GM12878 (cell line): ENCODE measurements around the gene MED25. TPM values are rescaled to one million over a fixed set of nuclear protein-coding genes. Genes with fewer than 3 reads are reported as not detected.

Source experiments
- ATAC-seq: fragments of 200-7000 bp; cut with Tn5 transposase; 3 replicates; pipeline ENCODE4 v1.9.1; 2020; ENCODE audit warnings: mild to moderate bottlenecking, moderate library complexity
- BruUV-seq: library from RNA; stranded (reverse); fragments of 400-500 nt; replicated peaks from 2 replicates; lab custom pipeline; 2021; lab: Mats Ljungman, UMichigan
- CTCF ChIA-PET: fragments of 300-600 bp; sonication (Branson Sonifier 250); formaldehyde crosslinking; extraction: SDS; loops from one replicate; lab custom pipeline; 2021; ENCODE audit warnings: inconsistent platforms; lab: Yijun Ruan, JAX
- POLR2A ChIA-PET: fragments of 350-600 bp; formaldehyde crosslinking; extraction: SDS; loops from one replicate; lab custom pipeline; 2021; ENCODE audit warnings: inconsistent platforms; lab: Charles Lee
- RAD21 ChIA-PET: fragments of 300-600 bp; sonication (Branson Sonifier 250); formaldehyde crosslinking; loops from one replicate; lab custom pipeline; 2023; ENCODE audit warnings: antibody characterized with exemption; ENCODE audit not compliant: unreplicated experiment; lab: Charles Lee
- SMC1A ChIA-PET: fragments of 300-600 bp; sonication (Branson Sonifier 250); formaldehyde crosslinking; loops from one replicate; lab custom pipeline; 2023; ENCODE audit not compliant: unreplicated experiment, uncharacterized antibody; lab: Charles Lee
- DNase-seq: peaks from one replicate; pipeline ENCODE4 v3.0.0-alpha.2; 2011; ENCODE audit warnings: low read depth, low spot score
- FAIRE-seq: peaks from 3 replicates; lab custom pipeline; 2011; peaks lifted over from hg19 to GRCh38; lab: Jason Lieb, UNC
- H2AFZ ChIP-seq: 2 replicates; pipeline ENCODE4 v1.6.0; 2011; ENCODE audit warnings: low read depth, low read length, control low read depth; ENCODE audit not compliant: control insufficient read depth
- H3K27ac ChIP-seq: 2 replicates; pipeline ENCODE4 v1.5.1; 2011; ENCODE audit warnings: control low read depth; ENCODE audit not compliant: control insufficient read depth, insufficient read depth
- H3K27me3 ChIP-seq, 2 experiments: replicated peaks in 1 of 2; 2 replicates each; pipeline versions ENCODE4 v1.6.0 to v1.6.1; 2011; ENCODE audit warnings: low read length in 1 of 2; ENCODE audit not compliant: control insufficient read depth in 2 of 2, insufficient read depth in 2 of 2
- H3K36me3 ChIP-seq, 2 experiments: 2 replicates each; pipeline ENCODE4 v1.5.1; 2011; ENCODE audit warnings: low read length in 1 of 2; ENCODE audit not compliant: control insufficient read depth in 2 of 2, insufficient read depth in 2 of 2
- H3K4me1 ChIP-seq: 2 replicates; pipeline ENCODE4 v1.6.1; 2011; ENCODE audit warnings: mild to moderate bottlenecking, low read length, moderate library complexity, mixed read lengths; ENCODE audit not compliant: control insufficient read depth, insufficient read depth
- H3K4me2 ChIP-seq: 2 replicates; pipeline ENCODE4 v1.6.0; 2011; ENCODE audit warnings: control low read depth; ENCODE audit not compliant: control insufficient read depth, insufficient read depth
- H3K4me3 ChIP-seq: fragments of 200-600 bp; sonication (generic); 2 replicates; pipeline ENCODE4 v1.5.1; 2016
- H3K79me2 ChIP-seq: 2 replicates; pipeline ENCODE4 v1.6.0; 2011; ENCODE audit warnings: low read length; ENCODE audit not compliant: control insufficient read depth, insufficient read depth
- H3K9ac ChIP-seq: 2 replicates; pipeline ENCODE4 v1.8.0; 2011; ENCODE audit warnings: low read length, control low read depth, mixed read lengths; ENCODE audit not compliant: control insufficient read depth, insufficient read depth
- H3K9me3 ChIP-seq: replicated peaks from 3 replicates; pipeline ENCODE4 v1.5.1; 2011; ENCODE audit warnings: mild to moderate bottlenecking, low read length; ENCODE audit not compliant: control insufficient read depth, insufficient read depth
- H4K20me1 ChIP-seq: 2 replicates; pipeline ENCODE4 v1.6.0; 2011; ENCODE audit not compliant: control insufficient read depth, insufficient read depth
- BRCA1 ChIP-seq: IDR thresholded peaks from 2 replicates; pipeline ENCODE4 v1.6.1; 2011; ENCODE audit warnings: low read depth, low read length, improper control_type of control experiment
- CREB1 ChIP-seq: IDR thresholded peaks from 2 replicates; pipeline ENCODE4 v1.6.1; 2012; ENCODE audit warnings: low read depth, mild to moderate bottlenecking, inconsistent platforms
- EED ChIP-seq: sonication (generic); IDR thresholded peaks from 2 replicates; pipeline ENCODE4 v1.6.1; 2016; ENCODE audit warnings: antibody characterized with exemption, low read depth
- MEF2B ChIP-seq: fragments of 450-650 bp; IDR thresholded peaks from 2 replicates; pipeline ENCODE4 v1.6.1; 2018; ENCODE audit warnings: mild to moderate bottlenecking, moderate library complexity; ENCODE audit not compliant: partially characterized antibody, poor library complexity, severe bottlenecking
- NRF1 ChIP-seq: conservative IDR thresholded peaks from 2 replicates; pipeline ENCODE4 v1.6.1; 2011; ENCODE audit warnings: mild to moderate bottlenecking, low read depth, low read length, improper control_type of control experiment
- RBBP5 ChIP-seq: fragments of 200-600 bp; sonication (generic); conservative IDR thresholded peaks from 2 replicates; pipeline ENCODE4 v1.6.1; 2016
- RUNX3 ChIP-seq: IDR thresholded peaks from 2 replicates; pipeline ENCODE4 v1.6.1; 2012; ENCODE audit warnings: low read length, inconsistent platforms
- SMARCA5 ChIP-seq: fragments of 450-650 bp; IDR thresholded peaks from 2 replicates; pipeline ENCODE4 v1.6.1; 2017; ENCODE audit warnings: mild to moderate bottlenecking
- SRF ChIP-seq, 2 experiments: IDR thresholded peaks; 2 replicates each; pipeline ENCODE4 v1.6.1; 2011; ENCODE audit warnings: low read depth in 2 of 2, low read length in 2 of 2, mild to moderate bottlenecking in 1 of 2, moderate library complexity in 1 of 2
- TBL1XR1 ChIP-seq: IDR thresholded peaks from 2 replicates; pipeline ENCODE4 v1.6.1; 2012; ENCODE audit warnings: low read depth, low read length, improper control_type of control experiment
- TCF12 ChIP-seq: IDR thresholded peaks from 2 replicates; pipeline ENCODE4 v1.6.1; 2011; ENCODE audit warnings: low read depth, mild to moderate bottlenecking, low read length
- ZNF384 ChIP-seq: IDR thresholded peaks from 2 replicates; pipeline ENCODE4 v1.6.1; 2012; ENCODE audit warnings: low read depth, mild to moderate bottlenecking, low read length, improper control_type of control experiment, borderline replicate concordance
- ZNF622 ChIP-seq: fragments of 450-650 bp; IDR thresholded peaks from 2 replicates; pipeline ENCODE4 v1.6.1; 2017; ENCODE audit warnings: mild to moderate bottlenecking, inconsistent platforms
- ZSCAN29 ChIP-seq: fragments of 450-650 bp; IDR thresholded peaks from 2 replicates; pipeline ENCODE4 v1.6.1; 2017; ENCODE audit warnings: mild to moderate bottlenecking, moderate library complexity
- WGBS: methylation state at CpG from one replicate; pipeline ENCODE4 v1.1.6; 2016; ENCODE audit warnings: low lambda C conversion rate; ENCODE audit not compliant: insufficient replicate concordance, insufficient coverage; ENCODE audit errors: missing lambda C conversion rate; 5-methylcytosine and 5-hydroxymethylcytosine counted together
- in situ Hi-C: fragments of 300-500 bp; cut with MboI; formaldehyde crosslinking; loops from 9 replicates; pipeline ENCODE4 v1.14.3; 2018; ENCODE audit warnings: mixed read lengths
- intact Hi-C: fragments of 100-400 bp; cut with micrococcal nuclease; formaldehyde crosslinking; loops from one replicate; pipeline ENCODE4 v1.14.2; 2022; ENCODE audit not compliant: unreplicated experiment
- polyA plus RNA-seq, 11 experiments: library from polyadenylated mRNA; depleted of rRNA in 4 of 11; unstranded in 6 of 11; stranded (reverse) in 5 of 11; fragments of >200 nt; fragmentation: Nextera tagmentation in 4 of 11; fragmentation: Illumina TruSeq in 1 of 11; extraction: Ambion mirVana in 4 of 11; extraction: Trizol in 1 of 11; gene quantifications; 1 replicate in 1 of 11; 2 replicates in 10 of 11; pipeline versions ENCODE4 v1.2.1 to v1.2.3, GENCODE V29; 2011 to 2016; ENCODE audit warnings: inconsistent platforms in 2 of 11, missing spikeins in 2 of 11, low read depth in 1 of 11
- total RNA-seq, 4 experiments: library from RNA; depleted of rRNA in 3 of 4; stranded (reverse); fragments of >200 nt in 3 of 4; fragmentation: Illumina TruSeq in 1 of 4; extraction: Trizol in 1 of 4; gene quantifications; 2 replicates each; pipeline versions ENCODE4 v1.2.1 to v1.2.3, GENCODE V29; 2013 to 2021
- TF ChIP-seq, protein P1 (sequence below): fragments of 450-650 bp; IDR thresholded peaks from 2 replicates; pipeline ENCODE4 v1.6.1; 2017; ENCODE audit warnings: borderline replicate concordance
- TF ChIP-seq, protein P2 (sequence below): fragments of 450-650 bp; IDR thresholded peaks from 2 replicates; pipeline ENCODE4 v1.6.1; 2016; ENCODE audit warnings: mild to moderate bottlenecking, moderate library complexity, borderline replicate concordance

The MED25 gene
- total and polyA plus RNA-seq, 10 of the 15 experiments (the other 5 are each of a cell fraction or from before 2014, with no cell fraction given): 3.5 to 53.9 (median 17.1) TPM

DNA sequence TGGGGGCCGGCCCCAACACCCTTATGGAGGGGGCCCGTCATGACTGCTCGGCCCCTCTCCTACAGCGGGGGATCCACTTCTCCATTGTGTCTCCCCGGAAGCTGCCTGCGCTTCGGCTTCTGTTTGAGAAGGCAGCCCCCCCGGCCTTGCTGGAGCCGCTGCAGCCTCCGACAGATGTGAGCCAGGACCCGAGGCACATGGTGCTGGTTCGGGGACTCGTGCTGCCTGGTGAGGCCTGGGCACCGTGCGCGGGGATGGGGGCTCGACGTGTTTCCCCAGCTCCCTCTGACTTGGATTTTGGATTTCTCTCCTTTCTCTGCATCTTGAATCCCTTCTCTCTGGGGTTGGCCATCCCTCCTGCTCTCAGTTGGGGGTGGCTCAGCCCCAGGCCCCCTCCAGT lies 11.6 kb downstream of the MED25 start:
- Histone ChIP-seq H3K9me3 (no peaks in the 10 kb centered on the region), H3K9ac (no peak overlapping the region), H3K4me3 (no peak overlapping the region), H2AFZ (no peak overlapping the region), H3K36me3 (peaks cover 12 to 24% of the 10 kb centered on the region in 2 experiments), H3K27ac (no peak overlapping the region), H3K4me1 (no peaks in the 10 kb centered on the region), H3K79me2 (no peaks in the 10 kb centered on the region), H3K4me2 (no peak overlapping the region), H3K27me3 (no peaks in the 10 kb centered on the region), H4K20me1 (peaks cover 3% of the 10 kb centered on the region)
- POLR2A ChIA-PET: interaction anchor here (1.1 kb wide), 1 partner anchor 82 kb away, joined by 5 read pairs; no protein-coding TSS in a partner anchor
- CTCF ChIA-PET: no interaction called here
- intact Hi-C loops: no loop called here
- DNase-seq (no peak), ATAC-seq (no peak), FAIRE-seq (no peak)
- 80% methylated on average over 18 of the region's 18 CpGs for WGBS
- SMC1A ChIA-PET: no interaction called here
- RAD21 ChIA-PET: no interaction called here
- TF ChIP-seq SMARCA5 (no peak), RBBP5 (no peak), CREB1 (no peak), ZSCAN29 (no peak), TBL1XR1 (no peak), TCF12 (no peak), ZNF622 (no peak), MEF2B (no peak), BRCA1 (no peak), EED (no peak)
- no TSS peak for BruUV-seq
- in situ Hi-C loops: no loop called here

DNA sequence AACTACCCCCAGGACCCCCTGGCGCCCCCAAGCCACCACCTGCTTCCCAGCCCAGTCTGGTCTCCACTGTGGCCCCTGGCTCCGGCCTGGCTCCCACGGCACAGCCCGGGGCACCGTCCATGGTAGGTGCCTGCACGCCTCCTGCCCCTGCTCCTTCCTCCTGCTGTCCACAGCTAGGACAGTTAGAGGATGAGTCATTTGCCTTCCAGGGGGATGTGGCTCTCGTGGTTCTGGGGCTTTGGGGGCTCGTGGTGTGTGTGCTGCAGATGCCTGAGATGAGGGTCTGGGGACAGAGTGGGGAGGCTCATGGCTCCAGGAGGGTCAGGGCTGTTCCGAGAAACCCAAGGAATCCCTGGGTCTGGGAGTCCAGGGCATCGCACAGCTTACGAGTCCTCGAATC lies 12.7 kb downstream of the MED25 start:
- 98% methylated on average over 11 of the region's 12 CpGs for WGBS
- H3K9ac ChIP-seq: no peak overlapping the region
- intact Hi-C loops: no loop called here
- no peaks in the 10 kb centered on the region for H3K27me3 ChIP-seq
- H3K9me3 ChIP-seq: no peaks in the 10 kb centered on the region
- ChIA-PET RAD21 (no interaction called here), POLR2A (no interaction called here), SMC1A (interaction anchor here (0.6 kb wide), 1 partner anchor 284 kb away, joined by 3 read pairs; no protein-coding TSS in a partner anchor), CTCF (no interaction called here)
- H2AFZ ChIP-seq: no peak overlapping the region
- in situ Hi-C loops: no loop called here
- H4K20me1 ChIP-seq: peaks cover 3% of the 10 kb centered on the region; the same call in 1 of the 2 replicates
- ATAC-seq (no peak), FAIRE-seq (no peak), DNase-seq (no peak)
- H3K36me3 ChIP-seq: peaks cover 12 to 30% of the 10 kb centered on the region in 2 experiments
- H3K4me3 ChIP-seq: no peak overlapping the region
- no TSS peak for BruUV-seq
- H3K79me2 ChIP-seq: no peaks in the 10 kb centered on the region
- no peak overlapping the region for H3K27ac ChIP-seq
- H3K4me1 ChIP-seq: no peaks in the 10 kb centered on the region
- H3K4me2 ChIP-seq: no peak overlapping the region
- TF ChIP-seq SRF (IDR thresholded peaks at IDR 0.05; ENCODE audit: low read depth in 2 of 2, low read length in 2 of 2) (no peak), RUNX3 (no peak), NRF1 (no peak), ZNF384 (no peak)
- TF ChIP-seq, protein P1, sequence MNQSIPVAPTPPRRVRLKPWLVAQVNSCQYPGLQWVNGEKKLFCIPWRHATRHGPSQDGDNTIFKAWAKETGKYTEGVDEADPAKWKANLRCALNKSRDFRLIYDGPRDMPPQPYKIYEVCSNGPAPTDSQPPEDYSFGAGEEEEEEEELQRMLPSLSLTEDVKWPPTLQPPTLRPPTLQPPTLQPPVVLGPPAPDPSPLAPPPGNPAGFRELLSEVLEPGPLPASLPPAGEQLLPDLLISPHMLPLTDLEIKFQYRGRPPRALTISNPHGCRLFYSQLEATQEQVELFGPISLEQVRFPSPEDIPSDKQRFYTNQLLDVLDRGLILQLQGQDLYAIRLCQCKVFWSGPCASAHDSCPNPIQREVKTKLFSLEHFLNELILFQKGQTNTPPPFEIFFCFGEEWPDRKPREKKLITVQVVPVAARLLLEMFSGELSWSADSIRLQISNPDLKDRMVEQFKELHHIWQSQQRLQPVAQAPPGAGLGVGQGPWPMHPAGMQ: no peak
- TF ChIP-seq, protein P2, sequence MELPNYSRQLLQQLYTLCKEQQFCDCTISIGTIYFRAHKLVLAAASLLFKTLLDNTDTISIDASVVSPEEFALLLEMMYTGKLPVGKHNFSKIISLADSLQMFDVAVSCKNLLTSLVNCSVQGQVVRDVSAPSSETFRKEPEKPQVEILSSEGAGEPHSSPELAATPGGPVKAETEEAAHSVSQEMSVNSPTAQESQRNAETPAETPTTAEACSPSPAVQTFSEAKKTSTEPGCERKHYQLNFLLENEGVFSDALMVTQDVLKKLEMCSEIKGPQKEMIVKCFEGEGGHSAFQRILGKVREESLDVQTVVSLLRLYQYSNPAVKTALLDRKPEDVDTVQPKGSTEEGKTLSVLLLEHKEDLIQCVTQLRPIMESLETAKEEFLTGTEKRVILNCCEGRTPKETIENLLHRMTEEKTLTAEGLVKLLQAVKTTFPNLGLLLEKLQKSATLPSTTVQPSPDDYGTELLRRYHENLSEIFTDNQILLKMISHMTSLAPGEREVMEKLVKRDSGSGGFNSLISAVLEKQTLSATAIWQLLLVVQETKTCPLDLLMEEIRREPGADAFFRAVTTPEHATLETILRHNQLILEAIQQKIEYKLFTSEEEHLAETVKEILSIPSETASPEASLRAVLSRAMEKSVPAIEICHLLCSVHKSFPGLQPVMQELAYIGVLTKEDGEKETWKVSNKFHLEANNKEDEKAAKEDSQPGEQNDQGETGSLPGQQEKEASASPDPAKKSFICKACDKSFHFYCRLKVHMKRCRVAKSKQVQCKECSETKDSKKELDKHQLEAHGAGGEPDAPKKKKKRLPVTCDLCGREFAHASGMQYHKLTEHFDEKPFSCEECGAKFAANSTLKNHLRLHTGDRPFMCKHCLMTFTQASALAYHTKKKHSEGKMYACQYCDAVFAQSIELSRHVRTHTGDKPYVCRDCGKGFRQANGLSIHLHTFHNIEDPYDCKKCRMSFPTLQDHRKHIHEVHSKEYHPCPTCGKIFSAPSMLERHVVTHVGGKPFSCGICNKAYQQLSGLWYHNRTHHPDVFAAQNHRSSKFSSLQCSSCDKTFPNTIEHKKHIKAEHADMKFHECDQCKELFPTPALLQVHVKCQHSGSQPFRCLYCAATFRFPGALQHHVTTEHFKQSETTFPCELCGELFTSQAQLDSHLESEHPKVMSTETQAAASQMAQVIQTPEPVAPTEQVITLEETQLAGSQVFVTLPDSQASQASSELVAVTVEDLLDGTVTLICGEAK: no peak
